NCI-H2196 (cell line): Measurements from ENCODE around the gene PFKL.

Source experiments
- DNase-seq: peaks from one replicate; lab custom pipeline; 2025; ENCODE audit not compliant: unreplicated experiment; lab: John Stamatoyannopoulos, UW

The PFKL gene

GRCh38 chr21:44293551-44294231 is 6.2 kb upstream of the PFKL start:
- DNase-seq, result no peak

GRCh38 chr21:44294391-44295162 is 5.3 kb upstream of the PFKL start:
- no peak for DNase-seq

- DNase-seq, result no peak
Observed at GRCh38 chr21:44295163-44295573, 4.7 kb upstream of the PFKL start.

GRCh38 chr21:44295646-44296045 is 4.2 kb upstream of the PFKL start:
- DNase-seq, result no peak

- DNase-seq, result no peak
Observed at GRCh38 chr21:44296103-44296519, 3.7 kb upstream of the PFKL start.

GRCh38 chr21:44296916-44297315 is 2.9 kb upstream of the PFKL start:
- DNase-seq, result no peak

GRCh38 chr21:44297525-44298290 is 2.1 kb upstream of the PFKL start:
- DNase-seq, result peak; percentile 82

- DNase-seq, result no peak
Observed at GRCh38 chr21:44298301-44298700, 1.6 kb upstream of the PFKL start.

GRCh38 chr21:44299085-44299457 is 782 bp upstream of the PFKL start:
- no peak for DNase-seq

- DNase-seq, result peak; percentile 45
Observed at GRCh38 chr21:44300262-44300959, 558 bp downstream of the PFKL start.

- DNase-seq, result no peak
Observed at GRCh38 chr21:44301141-44301540, 1.3 kb downstream of the PFKL start.

- DNase-seq, result peak; percentile 48
Observed at GRCh38 chr21:44301961-44302406, 2.1 kb downstream of the PFKL start.

GRCh38 chr21:44302573-44303401 is 2.9 kb downstream of the PFKL start:
- peak; percentile 26 for DNase-seq

- no peak for DNase-seq
Observed at GRCh38 chr21:44303490-44303981, 3.7 kb downstream of the PFKL start.

GRCh38 chr21:44304011-44304616 is 4.3 kb downstream of the PFKL start:
- no peak for DNase-seq

- peak; percentile 42 for DNase-seq
Observed at GRCh38 chr21:44304877-44305293, 5.0 kb downstream of the PFKL start.

GRCh38 chr21:44305691-44306090 is 5.8 kb downstream of the PFKL start:
- no peak for DNase-seq

- no peak for DNase-seq
Observed at GRCh38 chr21:44306936-44307704, 7.3 kb downstream of the PFKL start.
